Hepatic stellate cell (primary cell): ENCODE measurements around the gene IRF5.
"Not testable (repeated sequence)": the region's sequence is repeated elsewhere in the genome, so short reads cannot be mapped to it uniquely, and the experiment has no call there.

Source experiments
- DNase-seq: peaks from one replicate; pipeline ENCODE4 v3.0.0; 2011; ENCODE audit warnings: low spot score

IRF5 gene

DNA sequence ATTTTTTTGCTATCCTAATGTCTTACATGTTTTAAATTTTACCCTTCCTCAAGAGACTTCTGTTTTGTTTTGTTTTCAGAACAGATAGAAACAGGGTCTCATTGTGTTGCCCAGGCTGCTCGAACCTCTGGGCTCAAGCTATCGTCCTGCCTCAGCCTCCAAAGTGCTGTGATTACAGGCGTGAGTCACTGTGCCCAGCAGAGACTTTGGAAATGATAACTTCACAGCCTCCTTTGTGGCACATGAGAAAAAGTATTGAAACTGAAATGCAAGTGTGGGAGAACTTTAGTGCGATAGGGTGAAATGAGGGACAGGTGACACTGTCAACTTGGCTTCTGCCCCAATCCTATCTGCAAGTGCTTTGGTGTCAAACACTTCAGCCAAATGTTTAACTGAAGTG lies 21.6 kb downstream of the IRF5 start:
- DNase-seq = no peak

DNA sequence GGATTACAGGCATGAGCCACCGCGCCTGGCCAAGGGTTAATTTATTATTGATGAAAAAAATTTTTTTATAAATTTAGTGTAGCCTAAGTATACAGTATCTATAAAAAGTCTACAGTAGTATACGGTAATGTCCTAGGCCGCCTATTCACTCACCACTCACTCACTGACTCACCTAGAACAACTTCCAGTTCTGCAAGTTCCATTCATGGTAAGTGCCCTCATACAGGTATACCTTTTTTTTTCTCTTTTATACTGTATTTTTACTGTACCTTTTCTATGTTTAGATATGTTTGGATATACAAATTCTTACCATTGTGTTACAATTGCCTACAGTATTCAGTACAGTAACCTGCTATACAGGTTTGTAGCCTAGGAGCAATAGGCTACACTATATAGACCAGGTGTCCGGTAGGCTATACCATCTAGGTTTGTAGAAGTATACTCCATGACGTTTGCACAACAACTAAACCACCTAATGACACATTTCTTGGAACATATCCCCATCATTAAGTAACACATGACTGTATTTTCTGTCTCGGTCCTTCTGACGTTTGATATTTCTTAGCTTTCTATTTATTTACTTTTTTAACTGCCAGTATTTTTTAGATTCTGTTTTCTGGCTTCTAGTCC lies 23.4 kb downstream of the IRF5 start:
- no peak for DNase-seq

DNA sequence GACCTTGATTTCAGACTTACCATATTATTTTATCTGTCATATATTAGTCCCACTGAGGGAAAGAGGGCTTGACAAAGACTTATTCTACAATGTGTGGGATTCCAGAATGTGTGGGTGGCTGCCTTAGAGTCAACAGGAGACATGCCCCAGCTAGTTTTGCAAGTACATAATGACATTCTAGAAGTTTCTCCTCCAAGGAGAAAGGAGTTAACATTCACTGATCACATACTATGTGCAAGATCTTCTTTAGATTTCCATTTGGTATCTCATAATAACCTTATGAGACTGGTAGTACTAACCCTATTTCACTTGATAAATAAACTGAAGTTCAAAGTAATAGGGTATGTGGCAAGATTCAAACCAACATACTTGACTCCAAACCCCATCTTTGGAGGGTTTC lies 25.2 kb downstream of the IRF5 start:
- DNase-seq = no peak

DNA sequence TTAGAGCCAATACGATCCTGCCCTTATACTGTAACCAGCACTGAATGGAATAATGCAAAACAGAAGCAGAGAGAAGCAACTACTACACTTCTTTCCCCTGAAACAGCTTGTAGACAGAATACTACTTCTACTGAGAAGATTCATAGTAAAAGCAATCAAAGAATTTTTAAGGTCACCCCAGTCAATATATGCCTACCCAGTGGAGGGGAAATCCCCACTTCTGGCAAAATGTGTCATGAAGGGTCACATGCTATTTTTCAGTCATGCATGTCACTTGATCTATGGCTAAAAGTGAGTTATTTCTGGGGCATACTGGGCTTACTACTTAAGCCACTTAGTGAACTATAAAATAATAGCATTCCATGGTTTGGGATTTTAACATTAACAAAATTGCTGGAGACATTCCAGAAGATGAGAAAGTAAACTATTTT lies 25.6 kb downstream of the IRF5 start:
- no peak for DNase-seq

DNA sequence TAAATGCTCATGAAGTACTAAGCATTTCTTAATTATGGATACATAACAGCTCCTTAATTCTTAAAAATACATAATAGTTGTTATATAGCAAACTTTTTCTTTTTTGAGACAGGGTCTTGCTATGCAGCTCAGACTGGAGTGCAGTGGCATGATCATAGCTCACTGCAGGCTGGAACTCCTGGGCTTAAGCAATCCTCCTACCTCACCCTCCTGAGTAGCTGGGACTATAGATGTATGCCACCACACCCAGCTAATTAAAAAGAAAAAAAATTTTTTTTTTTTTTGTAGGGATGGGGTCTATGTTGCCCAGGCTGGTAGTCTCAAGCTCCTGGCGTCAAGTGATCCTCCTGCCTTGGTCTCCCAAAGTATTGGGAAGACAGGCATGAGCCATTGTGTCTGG lies 30.9 kb downstream of the IRF5 start:
- no peak for DNase-seq

DNA sequence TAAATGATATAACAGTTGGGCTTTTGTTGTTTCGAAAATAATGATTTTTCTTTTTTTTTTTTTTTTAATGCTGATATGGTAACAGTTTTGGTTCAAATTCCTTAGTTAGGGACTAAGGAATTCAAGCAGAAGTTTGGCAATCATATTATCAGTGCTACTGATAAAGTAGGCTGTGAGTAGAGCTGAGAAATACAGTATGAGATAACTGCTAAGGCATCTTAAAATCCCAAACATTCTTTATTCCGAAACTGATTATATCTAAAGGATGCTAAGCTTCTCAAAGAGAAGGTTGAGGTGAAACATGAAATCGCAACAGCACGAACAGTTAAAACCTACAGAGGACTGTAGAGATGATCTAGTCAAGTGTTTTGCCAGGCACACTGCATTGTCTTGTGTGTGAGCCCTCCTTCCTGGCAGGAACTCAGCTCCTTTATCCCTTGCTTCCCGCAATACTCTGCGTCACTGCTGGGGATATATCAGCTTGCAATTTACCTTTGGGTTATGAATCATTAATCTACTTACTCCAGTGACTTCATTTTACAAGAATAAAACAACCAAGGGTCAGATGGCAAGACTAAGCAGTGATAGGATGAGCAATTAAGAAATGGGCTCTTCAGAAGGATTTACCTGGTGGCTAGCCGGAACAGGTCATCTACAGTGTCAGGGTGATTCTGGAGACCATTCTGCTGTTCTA lies 36.7 kb downstream of the IRF5 start:
- no peak for DNase-seq

DNA sequence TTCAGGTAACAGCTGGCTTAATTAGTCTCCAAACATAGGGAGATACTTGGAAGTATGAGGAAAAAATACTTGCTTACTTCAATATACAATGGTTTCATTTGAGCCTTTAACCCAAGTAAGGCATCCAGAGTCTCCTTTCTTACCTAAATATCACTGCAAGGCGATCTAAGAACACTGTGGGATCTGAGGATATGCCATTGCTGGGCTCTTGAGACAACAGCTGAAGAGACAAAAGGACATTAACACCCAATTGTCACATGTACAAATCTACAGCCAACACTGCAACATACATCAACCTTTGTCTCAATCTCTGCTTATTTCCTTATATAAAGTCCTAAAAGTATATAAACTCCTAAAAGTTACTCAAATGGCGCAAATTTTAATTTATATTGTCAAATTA lies 44.4 kb downstream of the IRF5 start:
- no peak for DNase-seq

DNA sequence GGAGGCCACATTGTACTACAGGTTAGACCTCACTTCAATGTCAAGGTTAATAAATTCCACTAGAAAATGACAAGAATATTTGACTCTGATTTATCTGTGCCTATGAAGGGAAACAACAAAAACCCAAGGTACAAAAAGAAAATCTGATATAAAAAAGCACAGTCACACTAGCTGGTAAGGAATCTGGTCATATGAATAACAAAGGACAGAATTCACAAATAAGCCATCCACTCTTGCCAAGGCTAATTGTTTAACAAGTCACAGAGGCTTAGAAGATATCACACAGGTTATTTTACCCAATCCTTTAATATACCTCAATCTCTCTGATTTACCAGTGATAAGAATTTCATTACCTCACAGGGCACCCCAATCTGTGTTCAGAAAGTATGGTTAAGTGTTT lies 47.9 kb downstream of the IRF5 start:
- no peak for DNase-seq

DNA sequence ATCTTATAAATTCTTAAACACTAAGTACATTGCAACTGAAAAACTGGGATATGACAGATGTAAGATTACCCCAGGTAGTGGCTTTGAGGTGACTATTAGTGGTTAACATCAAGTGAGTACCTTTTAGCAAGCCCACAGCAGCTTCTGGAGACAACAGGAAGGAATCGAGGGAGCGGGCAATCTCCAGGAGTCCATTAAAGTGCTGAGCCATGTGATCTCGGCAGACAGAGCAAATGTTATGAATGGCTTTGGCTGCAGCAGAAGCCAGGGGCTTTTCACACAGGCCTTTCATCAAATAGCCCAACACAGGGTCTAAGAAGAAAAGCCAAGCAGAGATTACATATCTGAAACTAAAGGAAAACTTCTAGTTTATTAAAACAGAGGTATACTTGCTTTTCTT lies 48.9 kb downstream of the IRF5 start:
- DNase-seq = no peak

DNA sequence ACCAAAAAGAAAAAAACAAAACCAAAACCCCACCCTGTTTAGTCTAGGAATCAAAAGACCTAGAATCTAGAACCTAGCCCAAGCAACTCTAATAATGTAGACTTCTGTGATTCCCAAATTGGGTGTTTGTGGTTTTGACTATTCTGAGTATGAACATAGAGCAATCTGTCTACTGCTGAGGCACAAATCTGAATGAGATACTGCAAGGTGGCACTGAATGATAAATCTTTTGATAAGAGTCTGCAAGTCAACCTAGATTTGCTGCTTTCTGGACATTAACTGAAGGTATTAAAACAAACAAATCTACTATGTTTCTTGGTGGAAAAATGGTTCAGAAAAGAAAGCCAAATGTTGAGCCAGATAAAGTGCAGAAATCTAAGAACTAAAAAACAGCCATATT lies 50.6 kb downstream of the IRF5 start:
- DNase-seq = no peak

DNA sequence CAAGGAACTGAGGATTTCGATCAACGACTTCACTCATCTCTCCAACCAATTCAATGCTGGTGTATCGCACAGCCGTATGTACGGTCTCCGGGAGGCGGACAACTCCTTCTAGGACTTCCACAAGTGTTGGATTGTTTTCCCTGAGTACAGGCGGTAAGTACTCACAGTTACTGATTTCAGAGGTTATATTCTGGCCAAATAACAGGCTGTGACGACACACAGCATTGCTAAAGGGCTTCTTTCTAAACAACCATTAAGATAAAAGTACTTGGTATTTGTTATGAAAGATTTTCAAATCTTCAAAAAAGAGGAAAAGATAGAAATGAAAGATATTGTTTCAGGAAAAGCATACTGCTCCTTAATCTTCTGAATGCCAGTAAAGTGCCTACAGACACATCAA lies 52.2 kb downstream of the IRF5 start:
- DNase-seq = no peak

DNA sequence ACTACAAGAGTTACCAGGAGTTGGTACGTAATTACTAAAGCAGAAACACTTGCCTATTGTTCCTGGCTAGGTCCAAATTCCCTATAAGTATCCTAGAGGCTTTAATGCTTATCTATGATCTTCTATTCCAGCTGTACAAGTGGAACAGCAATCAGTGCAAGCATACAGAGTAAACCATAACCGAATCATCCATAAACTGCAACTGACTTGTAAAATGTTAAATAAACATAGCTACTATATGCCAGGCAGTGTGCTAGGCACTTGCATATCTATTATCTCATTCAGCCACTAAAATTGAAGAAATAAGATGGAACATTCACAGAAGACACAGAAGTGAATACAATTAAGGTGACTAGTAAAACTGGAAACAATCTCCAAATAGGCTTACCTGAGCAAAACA lies 55.7 kb downstream of the IRF5 start:
- no peak for DNase-seq

DNA sequence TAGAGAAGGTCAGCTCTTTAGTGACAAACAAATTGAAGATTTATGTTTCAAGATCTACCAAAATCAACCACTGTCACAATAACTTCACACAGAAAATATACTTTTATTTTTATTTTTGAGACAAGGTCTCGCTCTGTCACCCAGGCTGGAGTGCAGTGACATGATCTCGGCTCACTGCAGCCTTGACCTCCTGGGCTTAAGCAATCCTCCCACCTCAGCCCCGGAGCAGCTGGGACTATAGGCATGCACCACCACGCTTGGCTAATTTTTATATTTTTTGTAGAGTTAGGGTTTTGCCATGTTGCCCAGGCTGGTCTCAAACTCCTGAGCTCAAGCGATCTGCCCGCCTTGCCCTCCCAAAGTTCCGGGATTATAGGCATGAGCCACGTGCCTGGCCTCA lies 56.8 kb downstream of the IRF5 start:
- DNase-seq = not testable (repeated sequence)

DNA sequence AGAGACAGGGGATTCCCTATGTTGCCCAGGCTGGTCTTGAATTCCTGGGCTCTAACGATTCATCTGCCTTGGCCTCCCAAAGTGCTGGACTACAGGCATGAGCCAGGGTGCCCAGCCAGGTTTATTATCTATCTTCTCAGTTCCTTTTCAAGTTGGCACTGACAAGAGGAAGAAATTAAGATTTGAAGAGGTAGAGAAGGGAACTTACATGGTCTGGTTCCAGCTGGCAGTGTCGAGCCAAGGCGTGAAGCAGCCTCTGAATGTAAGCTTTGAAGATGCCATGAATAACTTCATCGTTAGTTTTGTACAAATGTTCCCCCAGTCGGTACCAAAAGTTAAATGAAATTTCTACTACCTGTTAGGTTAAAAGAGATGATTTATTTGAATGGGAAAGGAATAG lies 59.5 kb downstream of the IRF5 start:
- no peak for DNase-seq
